NB4 (cell line): ENCODE results near the gene TNP2.

Source experiments
- POLR2A ChIP-seq: IDR thresholded peaks from 2 replicates; pipeline ENCODE4 v1.6.1; 2011; ENCODE audit warnings: mild to moderate bottlenecking; ENCODE audit not compliant: insufficient read length; ENCODE audit errors: extremely low read depth
- TF ChIP-seq, protein P1 (sequence below): IDR thresholded peaks from one replicate; pipeline ENCODE4 v1.5.1; 2012; ENCODE audit warnings: low read depth, low read length
- TF ChIP-seq, protein P2 (sequence below): IDR thresholded peaks from 2 replicates; pipeline ENCODE4 v1.6.1; 2011; ENCODE audit warnings: low read depth, low read length

DNA sequence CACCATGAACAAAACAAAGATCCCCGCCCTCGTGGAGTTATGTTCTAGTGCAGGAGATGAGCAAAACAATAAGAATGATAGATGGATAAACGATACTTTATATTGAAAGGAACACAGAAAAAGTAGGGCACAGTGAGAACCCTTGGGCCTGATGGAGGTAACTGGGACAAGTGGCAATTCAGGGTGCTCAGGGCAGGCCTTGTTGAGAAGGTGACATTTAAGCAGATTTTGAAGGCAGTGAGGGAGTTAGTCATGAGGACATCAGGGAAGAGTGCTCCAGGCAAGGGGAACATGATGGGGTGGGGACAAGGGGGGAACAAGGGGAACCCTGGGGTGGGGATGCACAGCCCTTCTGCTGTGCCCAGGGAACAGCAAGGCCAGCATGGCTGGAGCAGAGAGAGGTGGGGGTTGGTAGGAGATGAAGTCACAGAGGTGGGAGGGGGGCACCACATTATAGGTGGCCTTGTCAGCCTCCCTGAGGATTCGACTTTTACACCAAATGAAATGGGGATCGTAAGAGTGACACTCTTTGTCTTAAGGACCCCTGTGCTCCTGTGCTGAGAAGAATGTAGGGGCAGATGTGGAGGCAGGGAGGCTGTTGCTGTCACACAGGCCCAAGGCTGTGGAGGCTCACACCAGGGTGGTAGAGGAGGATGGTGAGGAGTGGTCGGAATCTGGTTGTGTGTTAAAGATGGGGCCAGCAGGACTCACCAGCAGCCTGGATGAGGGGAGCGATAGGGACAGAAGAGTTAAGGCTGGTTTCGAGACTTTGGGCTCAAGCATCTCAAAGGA is 21.2 kb upstream of the TNP2 start:
- TF ChIP-seq, protein P1, sequence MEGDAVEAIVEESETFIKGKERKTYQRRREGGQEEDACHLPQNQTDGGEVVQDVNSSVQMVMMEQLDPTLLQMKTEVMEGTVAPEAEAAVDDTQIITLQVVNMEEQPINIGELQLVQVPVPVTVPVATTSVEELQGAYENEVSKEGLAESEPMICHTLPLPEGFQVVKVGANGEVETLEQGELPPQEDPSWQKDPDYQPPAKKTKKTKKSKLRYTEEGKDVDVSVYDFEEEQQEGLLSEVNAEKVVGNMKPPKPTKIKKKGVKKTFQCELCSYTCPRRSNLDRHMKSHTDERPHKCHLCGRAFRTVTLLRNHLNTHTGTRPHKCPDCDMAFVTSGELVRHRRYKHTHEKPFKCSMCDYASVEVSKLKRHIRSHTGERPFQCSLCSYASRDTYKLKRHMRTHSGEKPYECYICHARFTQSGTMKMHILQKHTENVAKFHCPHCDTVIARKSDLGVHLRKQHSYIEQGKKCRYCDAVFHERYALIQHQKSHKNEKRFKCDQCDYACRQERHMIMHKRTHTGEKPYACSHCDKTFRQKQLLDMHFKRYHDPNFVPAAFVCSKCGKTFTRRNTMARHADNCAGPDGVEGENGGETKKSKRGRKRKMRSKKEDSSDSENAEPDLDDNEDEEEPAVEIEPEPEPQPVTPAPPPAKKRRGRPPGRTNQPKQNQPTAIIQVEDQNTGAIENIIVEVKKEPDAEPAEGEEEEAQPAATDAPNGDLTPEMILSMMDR, result no peak
- no peak for TF ChIP-seq POLR2A
- TF ChIP-seq, protein P2, sequence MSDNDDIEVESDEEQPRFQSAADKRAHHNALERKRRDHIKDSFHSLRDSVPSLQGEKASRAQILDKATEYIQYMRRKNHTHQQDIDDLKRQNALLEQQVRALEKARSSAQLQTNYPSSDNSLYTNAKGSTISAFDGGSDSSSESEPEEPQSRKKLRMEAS, result no peak
